Ishikawa (cell line): ENCODE measurements around the gene RASL11A.

Source experiments
- CEBPB ChIP-seq: IDR thresholded peaks from 2 replicates; pipeline ENCODE4 v1.6.1; 2012
- CREB1 ChIP-seq: IDR thresholded peaks from 2 replicates; pipeline ENCODE4 v1.6.1; 2012; ENCODE audit warnings: low read depth
- EP300 ChIP-seq: IDR thresholded peaks from 2 replicates; pipeline ENCODE4 v1.6.1; 2012; ENCODE audit warnings: borderline replicate concordance
- FOXM1 ChIP-seq: IDR thresholded peaks from 2 replicates; pipeline ENCODE4 v1.6.1; 2012; ENCODE audit warnings: low read depth, borderline replicate concordance
- RAD21 ChIP-seq: IDR thresholded peaks from 2 replicates; pipeline ENCODE4 v1.6.1; 2012; ENCODE audit warnings: low read depth
- TAF1 ChIP-seq: IDR thresholded peaks from 2 replicates; pipeline ENCODE4 v1.6.1; 2012; ENCODE audit warnings: low read depth, mild to moderate bottlenecking
- YY1 ChIP-seq: IDR thresholded peaks from 2 replicates; pipeline ENCODE4 v1.6.1; 2012; ENCODE audit warnings: low read depth
- TF ChIP-seq, protein P1 (sequence below): IDR thresholded peaks from 2 replicates; pipeline ENCODE4 v1.6.1; 2012; ENCODE audit warnings: low read depth, mild to moderate bottlenecking
- TF ChIP-seq, protein P2 (sequence below): IDR thresholded peaks from 2 replicates; pipeline ENCODE4 v1.6.1; 2012

DNA sequence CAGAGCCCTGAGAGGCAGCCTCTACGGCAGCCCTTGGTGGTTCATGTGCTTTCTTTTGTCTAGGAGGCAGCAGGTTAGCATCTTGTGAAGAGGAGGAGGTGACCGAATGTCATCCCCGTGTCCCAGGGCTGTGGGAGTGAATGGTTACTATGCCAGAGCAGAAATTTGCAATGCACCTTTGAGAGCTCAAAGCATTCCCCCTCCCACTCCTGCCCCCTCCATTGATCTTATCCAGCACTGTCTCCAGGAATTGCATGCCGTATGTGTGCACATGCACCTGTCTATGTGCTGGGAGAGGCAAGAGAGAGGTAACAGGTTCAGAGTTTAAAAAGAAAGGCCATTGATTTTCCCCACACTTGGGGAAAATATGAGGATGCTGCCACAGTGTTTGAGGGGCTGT is 10.2 kb downstream of the RASL11A start:
- TF ChIP-seq EP300 = no peak
- TF ChIP-seq CEBPB = no peak
- TF ChIP-seq CREB1 = no peak
- no peak for TF ChIP-seq YY1
- no peak for TF ChIP-seq FOXM1
- TF ChIP-seq, protein P1, sequence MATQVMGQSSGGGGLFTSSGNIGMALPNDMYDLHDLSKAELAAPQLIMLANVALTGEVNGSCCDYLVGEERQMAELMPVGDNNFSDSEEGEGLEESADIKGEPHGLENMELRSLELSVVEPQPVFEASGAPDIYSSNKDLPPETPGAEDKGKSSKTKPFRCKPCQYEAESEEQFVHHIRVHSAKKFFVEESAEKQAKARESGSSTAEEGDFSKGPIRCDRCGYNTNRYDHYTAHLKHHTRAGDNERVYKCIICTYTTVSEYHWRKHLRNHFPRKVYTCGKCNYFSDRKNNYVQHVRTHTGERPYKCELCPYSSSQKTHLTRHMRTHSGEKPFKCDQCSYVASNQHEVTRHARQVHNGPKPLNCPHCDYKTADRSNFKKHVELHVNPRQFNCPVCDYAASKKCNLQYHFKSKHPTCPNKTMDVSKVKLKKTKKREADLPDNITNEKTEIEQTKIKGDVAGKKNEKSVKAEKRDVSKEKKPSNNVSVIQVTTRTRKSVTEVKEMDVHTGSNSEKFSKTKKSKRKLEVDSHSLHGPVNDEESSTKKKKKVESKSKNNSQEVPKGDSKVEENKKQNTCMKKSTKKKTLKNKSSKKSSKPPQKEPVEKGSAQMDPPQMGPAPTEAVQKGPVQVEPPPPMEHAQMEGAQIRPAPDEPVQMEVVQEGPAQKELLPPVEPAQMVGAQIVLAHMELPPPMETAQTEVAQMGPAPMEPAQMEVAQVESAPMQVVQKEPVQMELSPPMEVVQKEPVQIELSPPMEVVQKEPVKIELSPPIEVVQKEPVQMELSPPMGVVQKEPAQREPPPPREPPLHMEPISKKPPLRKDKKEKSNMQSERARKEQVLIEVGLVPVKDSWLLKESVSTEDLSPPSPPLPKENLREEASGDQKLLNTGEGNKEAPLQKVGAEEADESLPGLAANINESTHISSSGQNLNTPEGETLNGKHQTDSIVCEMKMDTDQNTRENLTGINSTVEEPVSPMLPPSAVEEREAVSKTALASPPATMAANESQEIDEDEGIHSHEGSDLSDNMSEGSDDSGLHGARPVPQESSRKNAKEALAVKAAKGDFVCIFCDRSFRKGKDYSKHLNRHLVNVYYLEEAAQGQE = no peak
- no peak for TF ChIP-seq RAD21
- TF ChIP-seq TAF1 = no peak
- TF ChIP-seq, protein P2, sequence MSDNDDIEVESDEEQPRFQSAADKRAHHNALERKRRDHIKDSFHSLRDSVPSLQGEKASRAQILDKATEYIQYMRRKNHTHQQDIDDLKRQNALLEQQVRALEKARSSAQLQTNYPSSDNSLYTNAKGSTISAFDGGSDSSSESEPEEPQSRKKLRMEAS = no peak
